GM23338 (cell line): ENCODE measurements around the gene RNF213. TPM values are rescaled to one million over a fixed set of nuclear protein-coding genes. Genes with fewer than 3 reads are reported as not detected.

Experiments
- ATAC-seq: fragments of 200-7000 bp; cut with Tn5 transposase; 3 replicates; pipeline ENCODE4 v1.9.1; 2020
- DNase-seq: peaks from one replicate; pipeline ENCODE4 v3.0.0-alpha.2; 2015; ENCODE audit warnings: low spot score
- H2AFZ ChIP-seq: fragments of 200-600 bp; sonication (generic); 2 replicates; pipeline ENCODE4 v1.8.0; 2016; ENCODE audit warnings: antibody characterized with exemption, mild to moderate bottlenecking, moderate library complexity
- H3F3A ChIP-seq: fragments of 200-600 bp; sonication (generic); replicated peaks from 2 replicates; pipeline ENCODE4 v1.8.0; 2017; ENCODE audit warnings: antibody characterized with exemption, mixed run types, low read depth
- H3K27ac ChIP-seq: fragments of 200-600 bp; sonication (generic); 2 replicates; pipeline ENCODE4 v1.6.1; 2016; ENCODE audit warnings: low read depth
- H3K27me3 ChIP-seq: fragments of 200-600 bp; sonication (generic); 2 replicates; pipeline ENCODE4 v1.8.0; 2016; ENCODE audit warnings: mild to moderate bottlenecking, mixed run types, moderate library complexity; ENCODE audit not compliant: insufficient read depth
- H3K36me3 ChIP-seq: fragments of 200-600 bp; sonication (generic); 2 replicates; pipeline ENCODE4 v1.8.0; 2016; ENCODE audit warnings: mild to moderate bottlenecking; ENCODE audit not compliant: insufficient read depth
- H3K4me1 ChIP-seq: fragments of 200-600 bp; sonication (generic); 2 replicates; pipeline ENCODE4 v1.8.0; 2016; ENCODE audit warnings: mild to moderate bottlenecking, moderate library complexity; ENCODE audit not compliant: insufficient read depth
- H3K4me2 ChIP-seq: fragments of 200-600 bp; sonication (generic); 2 replicates; pipeline ENCODE4 v1.7.1; 2017; ENCODE audit warnings: mixed run types
- H3K4me3 ChIP-seq: fragments of 200-600 bp; sonication (generic); 2 replicates; pipeline ENCODE4 v1.6.1; 2016; ENCODE audit warnings: mixed run types
- H3K79me2 ChIP-seq: fragments of 200-600 bp; sonication (generic); replicated peaks from 2 replicates; pipeline ENCODE4 v1.8.0; 2017; ENCODE audit warnings: mild to moderate bottlenecking; ENCODE audit not compliant: insufficient read depth
- H3K9me2 ChIP-seq: fragments of 200-600 bp; sonication (generic); 2 replicates; pipeline ENCODE4 v1.8.0; 2017; ENCODE audit not compliant: insufficient read depth
- H4K20me1 ChIP-seq: fragments of 200-600 bp; sonication (generic); replicated peaks from 2 replicates; pipeline ENCODE4 v1.8.0; 2017; ENCODE audit warnings: mild to moderate bottlenecking; ENCODE audit not compliant: insufficient read depth
- H3K27ac Mint-ChIP-seq: 2 replicates; pipeline ENCODE4 v1.8.0; 2020; ENCODE audit warnings: inconsistent platforms, mild to moderate bottlenecking, moderate library complexity, mixed read lengths
- H3K27me3 Mint-ChIP-seq: 3 replicates; pipeline ENCODE4 v1.8.0; 2022; ENCODE audit warnings: low read depth, mild to moderate bottlenecking, moderate library complexity, mixed read lengths, inconsistent platforms; ENCODE audit not compliant: insufficient read depth, poor library complexity
- H3K36me3 Mint-ChIP-seq: 3 replicates; pipeline ENCODE4 v1.8.0; 2021; ENCODE audit warnings: low read depth, mild to moderate bottlenecking, inconsistent platforms, moderate library complexity, mixed read lengths
- H3K4me1 Mint-ChIP-seq: 3 replicates; pipeline ENCODE4 v1.8.0; 2020; ENCODE audit warnings: mild to moderate bottlenecking, inconsistent platforms, mixed read lengths
- H3K4me3 Mint-ChIP-seq: 3 replicates; pipeline ENCODE4 v1.8.0; 2021; ENCODE audit warnings: moderate library complexity, mild to moderate bottlenecking, inconsistent platforms, mixed read lengths
- H3K9me3 Mint-ChIP-seq: 3 replicates; pipeline ENCODE4 v1.8.0; 2020; ENCODE audit warnings: moderate library complexity, mild to moderate bottlenecking, inconsistent platforms, mixed read lengths
- CREB1 ChIP-seq: fragments of 250-450 bp; sonication (Bioruptor Pico); IDR thresholded peaks from 2 replicates; pipeline ENCODE4 v1.5.0; 2020; ENCODE audit warnings: low read depth, mild to moderate bottlenecking, moderate library complexity
- EZH2 ChIP-seq: fragments of 200-600 bp; sonication (generic); IDR thresholded peaks from one replicate; pipeline ENCODE4 v1.8.0; 2017; ENCODE audit warnings: antibody characterized with exemption, mild to moderate bottlenecking, low read depth; ENCODE audit not compliant: unreplicated experiment
- EZH2phosphoT487 ChIP-seq: fragments of 200-600 bp; sonication (generic); IDR thresholded peaks from one replicate; pipeline ENCODE4 v1.8.1; 2018; ENCODE audit warnings: antibody characterized with exemption; ENCODE audit not compliant: unreplicated experiment
- JUNB ChIP-seq: IDR thresholded peaks from one replicate; pipeline ENCODE4 v1.6.1; 2016; ENCODE audit warnings: antibody characterized with exemption; ENCODE audit not compliant: unreplicated experiment
- NANOG ChIP-seq: IDR thresholded peaks from 2 replicates; pipeline ENCODE4 v1.6.1; 2016; ENCODE audit warnings: antibody characterized with exemption, borderline replicate concordance
- POLR2AphosphoS5 ChIP-seq: IDR thresholded peaks from 2 replicates; pipeline ENCODE4 v1.6.1; 2016; ENCODE audit warnings: antibody characterized with exemption, low read depth
- STAT1 ChIP-seq: IDR thresholded peaks from one replicate; pipeline ENCODE4 v1.6.1; 2016; ENCODE audit warnings: antibody characterized with exemption; ENCODE audit not compliant: unreplicated experiment
- ZNF114 ChIP-seq: fragments of 250-450 bp; sonication (Bioruptor Pico); IDR thresholded peaks from 2 replicates; pipeline ENCODE4 v1.5.0; 2020; ENCODE audit warnings: mild to moderate bottlenecking, moderate library complexity
- ZNF331 ChIP-seq: fragments of 250-450 bp; sonication (Bioruptor Pico); IDR thresholded peaks from 2 replicates; pipeline ENCODE4 v1.5.0; 2020; ENCODE audit warnings: low read depth, mild to moderate bottlenecking, moderate library complexity
- polyA plus RNA-seq: library from polyadenylated mRNA; unstranded; fragments of >200 nt; fragmentation: Nextera tagmentation; extraction: Ambion mirVana; gene quantifications from 2 replicates; pipeline ENCODE4 v1.2.1, GENCODE V29; 2016
- total RNA-seq: library from RNA; depleted of rRNA; stranded (reverse); fragments of >200 nt; shearing (Covaris generic); gene quantifications from 2 replicates; pipeline ENCODE4 v1.2.3, GENCODE V29; 2014
- TF ChIP-seq, protein P1 (sequence below), 2 experiments: fragments of 200-600 bp in 1 of 2; sonication (generic) in 1 of 2; conservative IDR thresholded peaks; 2 replicates each; pipeline versions ENCODE4 v1.5.1 to v1.6.1; 2016 to 2017; ENCODE audit warnings: antibody characterized with exemption in 2 of 2, low read depth in 2 of 2, mild to moderate bottlenecking in 2 of 2, moderate library complexity in 1 of 2
- TF ChIP-seq, protein P2 (sequence below): IDR thresholded peaks from 2 replicates; pipeline ENCODE4 v1.6.1; 2016; ENCODE audit warnings: antibody characterized with exemption
- TF ChIP-seq, protein P3 (sequence below): IDR thresholded peaks from one replicate; pipeline ENCODE4 v1.6.1; 2018; ENCODE audit warnings: antibody characterized with exemption; ENCODE audit not compliant: unreplicated experiment

The RNF213 gene
- total and polyA plus RNA-seq, 2 experiments from 2014 or later = 21.2 to 67.2 TPM

DNA sequence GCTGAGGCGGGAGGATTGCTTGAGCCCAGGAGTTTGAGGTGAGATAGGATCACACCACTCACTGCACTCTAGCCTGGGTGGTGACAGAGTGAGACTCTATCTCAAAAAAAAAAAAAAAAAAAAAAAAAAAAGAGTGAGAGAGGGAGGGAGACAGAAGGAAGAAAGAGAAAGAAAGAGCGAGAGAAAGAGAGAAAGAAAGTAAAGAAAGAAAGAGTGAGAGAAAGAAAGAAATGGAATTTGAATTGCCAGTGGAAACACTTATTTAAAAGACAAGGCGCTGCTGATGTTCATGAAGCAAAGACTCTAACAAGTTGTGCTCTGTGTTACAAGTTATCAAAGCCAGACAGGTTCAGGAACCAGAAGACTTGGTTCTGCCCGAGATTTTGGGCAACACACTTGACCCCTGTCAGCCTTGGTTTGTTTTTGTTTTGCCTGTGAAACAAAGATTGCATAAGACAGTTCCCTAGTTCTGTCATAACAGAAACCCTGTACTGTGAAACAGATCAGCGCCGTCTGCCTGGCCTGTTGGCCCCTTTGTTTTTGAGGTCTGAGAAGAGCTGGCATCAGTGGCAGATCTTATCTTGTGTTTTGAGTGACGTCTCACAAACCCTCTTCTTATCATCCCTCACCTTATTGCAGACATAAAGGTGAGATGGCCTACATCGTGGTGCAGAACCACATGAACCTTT, 98.9 kb downstream of the RNF213 start (continued):
- TF ChIP-seq, protein P1, sequence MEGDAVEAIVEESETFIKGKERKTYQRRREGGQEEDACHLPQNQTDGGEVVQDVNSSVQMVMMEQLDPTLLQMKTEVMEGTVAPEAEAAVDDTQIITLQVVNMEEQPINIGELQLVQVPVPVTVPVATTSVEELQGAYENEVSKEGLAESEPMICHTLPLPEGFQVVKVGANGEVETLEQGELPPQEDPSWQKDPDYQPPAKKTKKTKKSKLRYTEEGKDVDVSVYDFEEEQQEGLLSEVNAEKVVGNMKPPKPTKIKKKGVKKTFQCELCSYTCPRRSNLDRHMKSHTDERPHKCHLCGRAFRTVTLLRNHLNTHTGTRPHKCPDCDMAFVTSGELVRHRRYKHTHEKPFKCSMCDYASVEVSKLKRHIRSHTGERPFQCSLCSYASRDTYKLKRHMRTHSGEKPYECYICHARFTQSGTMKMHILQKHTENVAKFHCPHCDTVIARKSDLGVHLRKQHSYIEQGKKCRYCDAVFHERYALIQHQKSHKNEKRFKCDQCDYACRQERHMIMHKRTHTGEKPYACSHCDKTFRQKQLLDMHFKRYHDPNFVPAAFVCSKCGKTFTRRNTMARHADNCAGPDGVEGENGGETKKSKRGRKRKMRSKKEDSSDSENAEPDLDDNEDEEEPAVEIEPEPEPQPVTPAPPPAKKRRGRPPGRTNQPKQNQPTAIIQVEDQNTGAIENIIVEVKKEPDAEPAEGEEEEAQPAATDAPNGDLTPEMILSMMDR (conservative IDR thresholded peaks at IDR 0.05; ENCODE audit: low read depth in 2 of 2) = no peak
- no peak for TF ChIP-seq POLR2AphosphoS5
- TF ChIP-seq ZNF114 = no peak
- TF ChIP-seq, protein P2, sequence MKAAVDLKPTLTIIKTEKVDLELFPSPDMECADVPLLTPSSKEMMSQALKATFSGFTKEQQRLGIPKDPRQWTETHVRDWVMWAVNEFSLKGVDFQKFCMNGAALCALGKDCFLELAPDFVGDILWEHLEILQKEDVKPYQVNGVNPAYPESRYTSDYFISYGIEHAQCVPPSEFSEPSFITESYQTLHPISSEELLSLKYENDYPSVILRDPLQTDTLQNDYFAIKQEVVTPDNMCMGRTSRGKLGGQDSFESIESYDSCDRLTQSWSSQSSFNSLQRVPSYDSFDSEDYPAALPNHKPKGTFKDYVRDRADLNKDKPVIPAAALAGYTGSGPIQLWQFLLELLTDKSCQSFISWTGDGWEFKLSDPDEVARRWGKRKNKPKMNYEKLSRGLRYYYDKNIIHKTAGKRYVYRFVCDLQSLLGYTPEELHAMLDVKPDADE = no peak
- no peak for TF ChIP-seq EZH2phosphoT487
- no peak for TF ChIP-seq JUNB
- TF ChIP-seq STAT1 = no peak

DNA sequence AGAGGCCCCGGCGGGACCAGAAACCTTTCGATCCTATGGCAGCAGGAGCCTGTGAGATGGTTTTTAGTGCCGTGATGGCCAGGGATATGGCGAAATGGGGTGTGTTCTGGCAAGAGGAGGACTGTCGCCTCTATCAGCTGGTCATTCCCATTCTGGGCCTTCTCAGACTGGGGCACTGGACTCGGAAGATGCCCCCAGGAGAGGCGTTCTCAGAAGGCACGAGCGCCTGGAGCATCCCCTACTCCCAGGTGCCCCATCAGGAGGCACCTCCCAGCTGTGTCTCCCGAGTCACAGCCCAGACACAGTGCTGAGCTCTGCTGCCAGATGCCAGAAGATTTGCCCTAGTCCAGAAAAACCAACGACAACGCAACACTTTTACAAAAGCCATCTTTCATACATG, 99.7 kb downstream of the RNF213 start:
- Histone ChIP-seq H3K4me1 (no peaks in the 10 kb centered on the region), H4K20me1 (no peaks in the 10 kb centered on the region; the same call in 1 of the 2 replicates), H3K9me2 (no peaks in the 10 kb centered on the region), H3K27me3 (no peaks in the 10 kb centered on the region), H3K4me3 (no peak overlapping the region), H3K27ac (no peak overlapping the region), H3K36me3 (peaks cover 24% of the 10 kb centered on the region), H3K4me2 (no peak overlapping the region), H2AFZ (no peak overlapping the region), H3K79me2 (no peaks in the 10 kb centered on the region), H3F3A (no peaks in the 10 kb centered on the region)
- DNase-seq (no peak), ATAC-seq (no peak)
- H3K36me3 Mint-ChIP-seq = peaks cover 72% of the 10 kb centered on the region
- H3K4me1 Mint-ChIP-seq = no peaks in the 10 kb centered on the region
- peaks cover 15% of the 10 kb centered on the region for H3K27me3 Mint-ChIP-seq
- H3K4me3 Mint-ChIP-seq = no peak overlapping the region
- no peak overlapping the region for H3K27ac Mint-ChIP-seq
- H3K9me3 Mint-ChIP-seq = peaks cover 4% of the 10 kb centered on the region; the same call in 1 of the 3 replicates
- TF ChIP-seq CREB1 (CRISPR knock-in tag) (no peak), ZNF331 (no peak), JUNB (no peak), POLR2AphosphoS5 (no peak), EZH2 (no peak), NANOG (no peak), STAT1 (no peak)
- TF ChIP-seq, protein P1 (conservative IDR thresholded peaks at IDR 0.05; ENCODE audit: low read depth in 2 of 2) = no peak
- TF ChIP-seq, protein P3, sequence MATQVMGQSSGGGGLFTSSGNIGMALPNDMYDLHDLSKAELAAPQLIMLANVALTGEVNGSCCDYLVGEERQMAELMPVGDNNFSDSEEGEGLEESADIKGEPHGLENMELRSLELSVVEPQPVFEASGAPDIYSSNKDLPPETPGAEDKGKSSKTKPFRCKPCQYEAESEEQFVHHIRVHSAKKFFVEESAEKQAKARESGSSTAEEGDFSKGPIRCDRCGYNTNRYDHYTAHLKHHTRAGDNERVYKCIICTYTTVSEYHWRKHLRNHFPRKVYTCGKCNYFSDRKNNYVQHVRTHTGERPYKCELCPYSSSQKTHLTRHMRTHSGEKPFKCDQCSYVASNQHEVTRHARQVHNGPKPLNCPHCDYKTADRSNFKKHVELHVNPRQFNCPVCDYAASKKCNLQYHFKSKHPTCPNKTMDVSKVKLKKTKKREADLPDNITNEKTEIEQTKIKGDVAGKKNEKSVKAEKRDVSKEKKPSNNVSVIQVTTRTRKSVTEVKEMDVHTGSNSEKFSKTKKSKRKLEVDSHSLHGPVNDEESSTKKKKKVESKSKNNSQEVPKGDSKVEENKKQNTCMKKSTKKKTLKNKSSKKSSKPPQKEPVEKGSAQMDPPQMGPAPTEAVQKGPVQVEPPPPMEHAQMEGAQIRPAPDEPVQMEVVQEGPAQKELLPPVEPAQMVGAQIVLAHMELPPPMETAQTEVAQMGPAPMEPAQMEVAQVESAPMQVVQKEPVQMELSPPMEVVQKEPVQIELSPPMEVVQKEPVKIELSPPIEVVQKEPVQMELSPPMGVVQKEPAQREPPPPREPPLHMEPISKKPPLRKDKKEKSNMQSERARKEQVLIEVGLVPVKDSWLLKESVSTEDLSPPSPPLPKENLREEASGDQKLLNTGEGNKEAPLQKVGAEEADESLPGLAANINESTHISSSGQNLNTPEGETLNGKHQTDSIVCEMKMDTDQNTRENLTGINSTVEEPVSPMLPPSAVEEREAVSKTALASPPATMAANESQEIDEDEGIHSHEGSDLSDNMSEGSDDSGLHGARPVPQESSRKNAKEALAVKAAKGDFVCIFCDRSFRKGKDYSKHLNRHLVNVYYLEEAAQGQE = no peak
- TF ChIP-seq, protein P2 = no peak
